HG02943 (cell line): ENCODE results near the gene PTPRA.

ENCODE experiments used
- ATAC-seq: cut with Tn5 transposase; IDR thresholded peaks from one replicate; pipeline ENCODE4 v1.9.1; 2021; ENCODE audit warnings: mild to moderate bottlenecking, low read depth, moderate library complexity; ENCODE audit not compliant: unreplicated experiment

Gene PTPRA

DNA sequence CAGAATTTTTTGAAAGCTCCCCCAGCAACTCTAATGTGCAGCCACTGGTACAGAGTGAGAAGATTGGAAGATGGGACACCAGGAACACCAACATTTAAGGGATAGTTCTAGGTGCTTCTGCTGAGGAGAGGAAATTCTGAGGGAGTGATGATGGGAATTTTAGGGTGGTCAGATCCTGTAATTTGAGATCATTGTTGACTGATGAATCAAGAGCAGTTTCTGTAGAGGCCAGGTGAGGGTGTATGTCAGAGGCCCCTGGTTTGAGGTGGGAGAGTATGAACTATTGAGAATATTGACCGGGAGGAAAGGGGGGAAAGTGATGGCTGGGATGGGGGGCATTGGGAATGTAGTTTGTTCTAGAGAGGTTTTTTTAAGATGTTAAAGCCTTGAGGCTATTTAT lies 47.2 kb downstream of the PTPRA start:
- no peak for ATAC-seq

DNA sequence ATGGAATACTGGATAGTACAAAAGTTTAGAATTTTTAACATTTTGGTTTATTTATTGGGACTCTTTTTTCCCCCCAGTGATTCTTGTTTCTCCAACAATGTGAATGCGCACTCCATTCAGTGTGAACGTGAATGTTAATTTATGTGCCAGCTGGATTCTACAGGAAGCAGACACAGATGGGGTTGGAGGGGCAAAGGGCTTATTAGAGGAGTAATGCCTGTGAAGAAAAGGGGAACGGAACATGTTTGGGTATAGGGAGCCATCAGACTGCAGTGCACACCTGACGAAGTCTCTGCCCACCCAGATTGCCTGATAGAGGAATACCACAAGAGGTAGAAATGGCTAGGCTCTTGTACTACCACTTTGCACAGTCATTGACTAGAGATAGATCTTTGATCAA lies 48.2 kb downstream of the PTPRA start:
- no peak for ATAC-seq

DNA sequence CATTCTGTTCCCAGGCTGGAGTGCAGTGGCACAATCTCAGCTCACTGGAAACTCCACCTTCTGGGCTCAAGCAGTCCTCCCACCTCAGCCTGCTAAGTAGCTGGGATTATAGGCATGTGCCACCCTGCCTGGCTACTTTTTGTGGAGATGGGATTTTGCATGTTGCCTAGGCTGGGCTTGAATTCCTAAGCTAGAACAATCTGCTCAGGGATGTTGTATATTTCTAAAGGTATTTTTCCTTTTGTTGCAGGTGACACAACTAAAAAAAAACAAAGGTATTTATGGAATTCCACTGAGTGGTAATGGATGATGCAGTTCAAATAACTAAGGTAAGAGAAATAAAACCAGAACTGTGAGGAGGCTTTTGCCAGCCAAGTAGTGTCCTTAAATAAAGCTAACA lies 49.7 kb downstream of the PTPRA start:
- ATAC-seq: no peak

DNA sequence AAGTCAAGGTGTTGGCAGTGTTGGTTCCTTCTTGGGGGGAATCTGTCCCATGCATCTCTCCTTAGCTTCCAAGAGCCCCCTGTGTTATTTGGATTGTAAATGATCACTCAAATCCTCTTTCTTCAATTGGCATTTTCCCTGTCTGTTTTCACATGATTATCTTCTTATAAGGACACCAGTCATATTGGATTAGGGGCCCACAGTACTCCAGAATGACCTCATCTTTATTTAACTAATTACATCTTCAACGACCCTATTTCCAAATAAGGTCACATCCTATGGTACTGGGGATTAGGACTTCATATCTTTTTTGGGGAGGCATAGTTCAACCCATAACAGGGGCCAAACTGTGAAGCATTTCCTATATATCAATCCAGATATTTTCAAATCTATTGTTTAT lies 57.3 kb downstream of the PTPRA start:
- ATAC-seq: no peak

DNA sequence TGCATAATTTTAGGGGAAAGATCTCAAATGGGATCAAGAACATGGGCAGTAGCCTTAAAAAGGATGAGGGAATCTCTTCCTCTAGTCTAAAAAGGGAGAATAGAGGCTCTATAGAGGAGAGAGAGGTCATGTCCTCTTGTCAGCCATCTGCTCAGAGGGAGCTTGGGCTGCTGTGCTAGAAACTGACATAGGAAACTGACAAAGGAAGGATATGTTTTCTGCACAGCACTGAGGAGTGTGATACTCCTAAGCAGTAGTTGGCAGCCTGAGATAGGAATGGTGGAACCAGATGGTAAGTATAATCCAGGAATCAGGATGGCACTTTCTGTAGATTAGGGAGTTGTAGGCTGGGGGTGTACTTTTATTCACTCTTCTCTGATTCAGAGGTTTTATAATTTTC lies 59.2 kb downstream of the PTPRA start:
- ATAC-seq: no peak

DNA sequence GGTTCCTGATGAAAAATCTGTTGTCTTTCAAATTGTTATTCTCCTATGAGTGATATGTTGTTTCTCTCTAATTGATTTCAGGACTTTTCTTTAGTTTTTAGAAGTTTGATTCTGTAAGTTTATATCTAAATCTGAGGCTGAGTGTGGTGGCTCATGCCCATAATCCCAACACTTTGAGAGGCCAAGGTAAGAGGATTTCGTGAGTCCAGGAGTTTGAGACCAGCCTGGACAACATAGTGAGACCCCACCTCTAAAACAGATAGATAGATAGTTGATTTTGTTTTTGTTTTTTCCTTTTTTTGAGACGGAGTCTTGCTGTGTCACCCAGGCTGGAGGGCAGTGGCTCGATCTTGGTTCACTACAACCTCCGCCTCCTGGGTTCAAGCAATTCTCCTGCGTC lies 64.6 kb downstream of the PTPRA start:
- ATAC-seq: no peak

DNA sequence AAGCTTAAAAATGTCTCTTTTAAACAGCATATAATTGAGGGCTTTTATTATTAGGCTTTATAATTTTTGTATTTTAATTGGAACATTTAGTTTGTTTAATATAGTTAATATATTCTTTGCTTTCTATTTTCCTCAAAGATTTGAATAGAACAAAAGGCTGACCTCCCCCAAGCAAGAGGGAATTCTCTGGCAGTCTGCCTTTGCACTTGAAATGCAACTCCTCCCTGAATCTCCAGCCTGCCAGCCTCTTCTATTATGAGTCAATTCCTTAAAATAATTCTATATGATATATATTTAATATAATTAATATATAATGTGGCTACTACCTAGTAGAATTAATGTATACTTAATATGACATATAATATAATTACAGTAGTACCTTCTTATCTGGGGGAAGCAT lies 69.2 kb downstream of the PTPRA start:
- no peak for ATAC-seq

DNA sequence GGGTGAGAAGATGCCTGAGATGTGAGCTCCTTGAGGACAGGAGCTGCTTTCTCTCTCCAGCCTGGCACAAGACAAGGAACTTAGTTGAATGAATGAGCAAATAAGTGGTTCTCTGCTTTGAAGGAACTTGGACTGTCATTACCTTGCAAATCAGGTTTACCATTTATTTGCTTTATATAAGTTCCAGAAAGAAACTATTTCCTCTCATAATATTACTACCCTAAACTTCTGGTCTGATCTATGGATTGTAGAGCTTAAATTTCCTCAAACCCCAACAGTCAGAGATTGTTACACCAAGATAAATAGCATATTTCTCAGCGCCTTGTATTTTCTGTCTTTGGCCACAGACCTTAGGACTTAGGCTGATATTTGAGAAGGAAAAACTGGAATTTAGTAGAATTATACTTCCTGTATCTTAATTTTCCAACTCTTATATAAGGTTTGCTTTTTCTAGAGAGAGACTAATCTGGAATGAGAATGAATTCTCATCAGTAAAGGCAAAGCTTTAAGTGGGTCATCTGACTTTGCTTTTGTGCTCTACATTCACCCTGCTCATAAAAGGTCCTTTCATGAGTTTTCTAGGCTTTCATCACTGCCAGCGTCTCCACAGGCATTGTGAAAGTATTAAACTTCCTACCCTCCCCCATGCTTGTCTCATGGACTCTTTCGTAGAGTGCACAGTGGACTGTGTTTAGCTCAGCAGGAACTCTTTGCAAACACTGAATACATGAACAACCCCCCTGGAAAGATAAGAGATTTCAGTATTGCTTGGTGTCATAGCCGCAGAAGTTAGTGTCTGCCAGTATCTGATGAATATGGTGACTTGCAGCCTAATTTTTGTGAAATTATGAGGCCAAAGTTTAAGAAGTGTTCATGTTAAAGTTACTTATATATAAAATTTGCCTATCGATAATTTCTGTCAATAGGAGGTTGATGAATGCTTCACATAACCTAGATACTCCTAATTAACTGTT lies 74.0 kb downstream of the PTPRA start:
- ATAC-seq: no peak

DNA sequence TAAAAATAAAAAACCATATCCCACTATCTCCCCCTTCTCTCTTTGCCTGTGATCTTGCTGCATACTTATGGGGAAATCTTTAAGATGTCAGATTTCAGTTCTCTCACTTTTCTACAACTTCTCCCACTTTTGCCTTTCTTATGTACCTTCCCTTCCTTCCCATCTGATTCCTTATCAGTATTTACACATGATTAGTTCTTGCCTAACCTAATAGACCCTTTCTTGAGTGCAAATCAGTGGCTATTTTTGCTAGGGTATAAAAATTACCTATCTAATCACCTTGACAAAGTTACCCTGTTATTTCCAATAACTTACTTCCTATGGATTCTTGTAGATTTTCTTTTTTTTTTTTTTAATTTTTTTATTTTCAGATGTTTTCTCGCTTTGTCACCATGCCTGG lies 75.7 kb downstream of the PTPRA start:
- ATAC-seq: no peak

DNA sequence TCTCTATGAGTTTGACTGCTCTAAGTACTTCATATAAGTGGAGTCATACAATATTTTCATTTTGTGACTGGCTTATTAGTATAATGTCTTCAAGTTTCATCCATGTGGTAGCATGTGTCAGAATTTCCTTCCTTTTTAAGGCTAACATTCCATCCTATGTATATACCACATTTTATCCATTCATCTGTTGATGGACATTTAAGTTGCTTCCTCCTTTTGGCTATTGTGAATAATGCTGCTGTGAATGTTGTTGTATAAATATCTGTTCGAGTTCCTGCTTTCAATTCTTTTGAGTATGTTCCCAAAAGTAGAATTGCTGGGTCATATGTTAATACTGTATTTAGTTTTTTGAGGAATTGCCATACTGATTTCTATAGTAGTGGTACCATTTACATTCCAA lies 79.5 kb downstream of the PTPRA start:
- no peak for ATAC-seq

DNA sequence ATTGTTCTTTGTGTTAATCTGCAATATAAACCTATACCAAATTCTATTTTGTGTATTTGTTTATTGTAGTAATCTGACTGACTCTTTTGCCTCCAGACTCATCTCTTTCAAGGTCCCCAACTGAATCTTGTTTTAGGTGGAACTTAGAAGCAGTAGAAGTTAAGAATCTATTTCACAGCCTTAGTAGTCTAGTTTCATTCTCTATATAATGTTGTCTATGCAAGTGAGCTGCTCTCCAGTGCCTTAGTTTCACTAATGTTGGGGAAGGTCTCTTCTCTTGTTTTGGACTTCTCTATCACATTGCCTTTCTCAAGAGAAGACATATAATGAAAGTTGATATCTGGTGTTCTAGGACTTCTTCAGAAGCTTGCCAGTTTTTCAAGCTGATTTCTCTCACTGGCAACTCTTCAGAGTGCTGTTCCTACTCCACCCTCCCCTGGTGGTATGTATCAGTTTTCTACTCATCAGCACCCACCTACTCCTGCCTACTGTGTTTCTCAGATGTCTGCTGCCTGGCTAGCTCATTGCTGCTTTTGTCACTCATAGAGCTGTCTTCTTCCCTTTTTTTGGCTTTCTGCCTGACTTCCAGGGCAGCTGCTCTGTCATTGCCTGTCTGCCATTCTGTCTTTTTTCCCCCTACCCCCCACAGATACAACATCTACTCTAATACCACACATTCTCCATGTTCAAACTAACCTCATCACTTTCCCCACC lies 82.1 kb downstream of the PTPRA start:
- ATAC-seq: no peak

DNA sequence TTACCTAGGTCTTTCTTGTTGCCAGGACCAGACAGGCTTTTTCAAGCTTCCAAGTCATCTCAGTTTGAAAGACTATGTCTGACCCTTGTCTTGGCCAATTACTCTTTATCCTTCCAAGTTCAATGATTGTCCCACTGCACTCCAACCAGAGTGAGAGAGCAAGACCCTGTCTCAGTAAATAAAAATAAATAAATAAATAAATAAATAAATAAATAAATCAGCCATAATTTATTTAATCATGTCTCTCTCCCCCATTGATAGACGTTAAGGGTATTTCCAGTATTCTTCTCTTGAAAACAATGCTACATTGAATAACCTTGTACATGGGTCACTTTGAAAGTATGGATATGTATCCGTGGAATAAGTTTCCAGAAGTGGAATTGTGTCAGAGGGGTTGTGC lies 83.2 kb downstream of the PTPRA start:
- no peak for ATAC-seq

DNA sequence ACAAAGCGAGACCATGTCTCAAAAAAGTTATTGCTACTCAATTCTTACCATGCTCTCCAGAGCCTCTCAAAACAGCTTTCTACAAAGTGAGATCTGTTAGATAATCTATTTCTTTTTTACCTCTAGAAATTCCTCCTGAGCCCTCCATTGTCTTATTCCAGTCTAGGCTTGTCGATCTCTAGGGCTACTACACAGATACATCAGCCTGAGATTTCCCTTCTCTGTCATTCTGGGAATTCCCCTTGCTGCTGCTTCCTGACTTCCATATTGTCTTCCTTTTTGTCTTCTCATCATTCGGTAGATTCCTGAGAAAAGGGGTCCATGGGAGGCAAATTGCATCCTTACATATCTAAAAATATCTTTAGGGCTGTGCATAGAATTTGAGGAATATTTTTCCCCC lies 94.6 kb downstream of the PTPRA start:
- no peak for ATAC-seq

DNA sequence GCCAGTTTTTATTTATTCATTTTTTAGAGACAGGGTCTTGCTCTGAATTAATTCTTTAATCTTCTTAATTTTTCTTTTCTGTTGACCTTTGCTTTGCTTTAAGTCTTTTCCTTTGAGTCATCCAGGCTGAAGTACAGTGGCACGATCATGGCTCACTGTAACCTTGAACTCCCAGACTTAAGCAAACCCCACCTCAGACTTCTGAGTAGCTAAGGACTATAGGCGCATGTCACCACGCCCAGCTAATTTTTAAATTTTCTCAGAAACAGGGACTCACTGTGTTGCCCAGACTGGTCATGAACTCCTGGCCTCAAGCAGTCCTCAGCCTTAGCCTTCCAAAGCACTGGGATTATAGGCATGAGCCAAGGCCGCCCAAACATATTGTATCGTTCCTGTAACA lies 98.8 kb downstream of the PTPRA start:
- ATAC-seq: no peak

DNA sequence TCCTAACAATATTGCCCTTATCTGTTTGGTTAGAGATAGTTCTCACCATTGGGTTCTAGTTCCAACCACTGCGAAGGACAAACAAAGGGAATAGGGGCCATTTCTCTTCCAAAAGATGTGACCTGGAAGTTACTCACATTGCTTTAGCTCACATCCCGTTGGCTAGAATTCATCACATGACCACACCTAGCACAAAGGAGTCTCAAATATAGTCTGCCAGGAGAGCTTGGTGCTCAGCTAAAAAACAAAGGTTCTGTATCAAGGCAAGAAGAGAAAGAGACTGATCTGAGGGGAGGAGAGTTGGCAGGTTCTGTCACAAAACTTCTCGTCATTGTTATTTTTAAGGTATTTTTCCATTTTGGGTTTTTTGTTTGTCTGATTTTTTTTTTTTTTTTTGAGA lies 100.3 kb downstream of the PTPRA start:
- ATAC-seq: no peak

DNA sequence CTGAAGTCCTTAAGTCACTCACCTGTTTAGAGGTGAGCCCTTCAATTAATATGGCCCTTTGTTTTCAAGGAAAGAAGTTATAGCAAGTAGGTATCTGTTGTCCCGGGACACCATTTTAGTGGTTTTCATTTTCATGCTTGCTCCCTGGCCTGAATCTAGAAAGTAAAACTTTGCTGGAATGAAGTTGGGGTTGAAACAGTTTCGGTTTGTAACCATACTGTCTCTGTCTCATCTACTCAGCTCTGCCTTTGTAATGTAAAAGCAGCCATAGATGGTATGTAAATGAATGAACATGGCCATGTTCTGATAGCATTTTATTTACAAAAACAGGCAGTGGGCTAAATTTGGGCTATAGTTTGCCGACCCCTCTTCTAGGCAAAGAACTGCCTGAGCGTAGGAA lies 105.2 kb downstream of the PTPRA start:
- no peak for ATAC-seq

DNA sequence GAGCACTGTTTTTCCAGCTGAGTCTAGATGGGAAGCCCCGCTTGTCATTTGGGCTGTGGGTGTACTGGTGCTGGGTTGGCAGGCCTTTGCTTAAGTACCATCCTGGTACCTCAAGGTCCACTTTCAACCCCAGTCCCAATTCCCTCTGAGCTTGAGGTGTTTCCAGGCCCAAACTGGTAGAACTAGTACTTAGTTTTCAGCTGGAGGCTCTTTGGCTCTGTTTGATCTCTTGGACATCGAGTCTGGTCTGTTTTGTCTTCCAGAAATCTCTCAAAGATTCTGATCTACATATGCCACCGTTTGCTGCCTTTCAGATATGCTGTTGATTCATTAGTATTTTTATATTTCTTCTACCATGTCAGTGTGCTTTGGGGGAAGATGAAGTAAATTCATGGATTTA lies 108.4 kb downstream of the PTPRA start:
- ATAC-seq: no peak

DNA sequence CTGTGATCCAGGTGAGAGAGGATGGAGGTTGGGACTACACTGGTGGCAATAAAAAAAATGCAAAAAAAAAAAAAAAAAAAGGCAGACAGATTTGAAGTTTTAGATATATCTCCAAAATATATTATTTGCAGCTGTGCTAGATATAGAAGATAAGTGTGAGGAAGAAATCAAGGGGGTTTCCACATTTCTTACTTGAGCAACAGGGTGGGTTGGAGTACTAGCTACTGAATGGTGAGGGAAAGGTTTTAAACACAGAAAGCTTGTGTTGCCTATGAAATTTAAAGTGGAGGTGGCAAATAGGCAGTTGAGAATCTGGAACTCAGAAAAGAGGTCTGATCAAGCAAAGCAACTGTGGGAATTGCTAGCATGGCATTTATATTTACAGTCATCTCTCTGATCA lies 110.2 kb downstream of the PTPRA start:
- no peak for ATAC-seq

DNA sequence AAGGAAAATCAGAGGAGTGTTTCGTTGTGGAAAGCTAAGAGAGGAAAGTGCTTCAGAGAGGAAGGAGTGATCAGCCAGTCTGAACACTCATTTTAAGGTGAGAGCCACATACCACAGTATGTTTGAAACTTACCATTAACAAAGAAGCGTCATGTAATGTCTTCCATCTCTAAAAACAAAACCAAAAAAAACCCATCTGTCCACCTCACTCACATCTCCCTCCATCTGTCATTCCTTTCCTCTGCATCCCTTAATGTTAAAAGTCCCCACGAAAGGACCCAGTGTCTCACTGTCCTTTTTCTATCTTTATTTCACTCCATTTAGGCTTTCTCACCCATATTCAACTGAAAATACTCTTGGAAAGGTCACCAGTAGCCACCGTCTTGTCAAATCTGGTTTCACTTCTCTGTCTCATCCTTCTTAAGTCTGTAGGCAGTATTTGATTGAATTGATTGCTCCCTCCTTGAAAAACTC lies 110.8 kb downstream of the PTPRA start:
- ATAC-seq: no peak

DNA sequence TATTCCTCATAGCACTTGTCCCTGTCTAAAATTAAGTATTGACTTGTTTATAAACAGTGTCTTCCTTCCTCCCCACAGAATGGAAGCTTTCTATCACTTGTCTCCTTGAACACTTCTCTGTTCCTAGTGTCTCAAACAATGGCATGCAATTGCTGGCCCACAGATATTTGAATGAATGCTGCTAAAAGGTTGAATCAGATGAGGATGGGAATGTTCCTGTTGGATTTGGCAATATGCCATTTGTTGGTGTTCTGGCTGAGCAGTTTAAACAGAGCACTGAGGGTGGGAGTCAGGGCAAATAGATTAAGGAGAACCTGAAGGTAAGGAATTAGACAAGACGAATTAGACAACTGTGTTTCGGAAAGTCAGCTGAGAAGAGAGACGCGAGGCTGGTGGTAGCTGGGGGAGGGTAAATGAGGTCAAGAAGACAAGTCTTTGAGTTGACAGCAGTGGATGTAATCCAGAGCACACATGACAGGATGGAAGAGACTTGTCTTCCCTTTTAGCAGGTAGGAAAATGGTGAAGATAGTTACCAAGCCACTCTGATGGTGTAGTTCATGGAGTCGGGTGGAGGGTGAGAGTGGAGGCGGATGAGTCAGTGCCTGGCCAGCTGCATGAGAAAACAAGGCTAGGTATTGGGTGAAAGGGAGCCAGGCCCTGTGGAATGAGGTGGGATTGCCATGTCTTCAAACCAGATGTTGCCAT lies 111.8 kb downstream of the PTPRA start:
- ATAC-seq: no peak

DNA sequence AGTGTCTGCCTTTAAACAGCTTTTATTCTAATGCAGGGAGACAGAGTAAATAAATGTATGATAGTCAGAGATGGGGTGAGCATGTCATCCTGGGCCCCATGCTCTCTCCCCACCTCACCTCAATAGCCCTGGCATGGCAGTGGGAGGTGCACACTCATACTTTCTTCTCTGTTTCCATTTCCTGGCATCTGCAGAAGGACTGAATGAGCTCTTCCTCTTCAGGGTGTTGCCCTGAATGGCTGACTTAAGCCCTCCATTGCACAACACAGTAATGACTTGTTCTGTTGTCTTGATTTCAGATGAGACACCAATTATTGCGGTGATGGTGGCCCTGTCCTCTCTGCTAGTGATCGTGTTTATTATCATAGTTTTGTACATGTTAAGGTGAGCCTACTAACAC lies 113.2 kb downstream of the PTPRA start:
- no peak for ATAC-seq
